HG02973 (cell line): ENCODE results near the gene HOXC6.

Experiments
- ATAC-seq: cut with Tn5 transposase; IDR thresholded peaks from one replicate; pipeline ENCODE4 v1.9.1; 2021; ENCODE audit warnings: moderate library complexity; ENCODE audit not compliant: unreplicated experiment

HOXC6 gene

GRCh38 chr12:53989227-53990113 is 38.8 kb upstream of the HOXC6 start:
- no peak for ATAC-seq

GRCh38 chr12:53990311-53991076 is 37.7 kb upstream of the HOXC6 start:
- no peak for ATAC-seq

GRCh38 chr12:53991077-53991460 is 37.2 kb upstream of the HOXC6 start:
- no peak for ATAC-seq

- no peak for ATAC-seq
Observed at GRCh38 chr12:53992377-53992889, 35.8 kb upstream of the HOXC6 start.

GRCh38 chr12:53993162-53994008 is 34.9 kb upstream of the HOXC6 start:
- ATAC-seq = no peak

- ATAC-seq = no peak
Observed at GRCh38 chr12:53994009-53994263, 34.3 kb upstream of the HOXC6 start.

GRCh38 chr12:53994264-53995001 is 33.8 kb upstream of the HOXC6 start:
- ATAC-seq = no peak

GRCh38 chr12:53995002-53995377 is 33.2 kb upstream of the HOXC6 start:
- no peak for ATAC-seq

GRCh38 chr12:53995378-53996239 is 32.6 kb upstream of the HOXC6 start:
- ATAC-seq = no peak

- no peak for ATAC-seq
Observed at GRCh38 chr12:53996240-53997203, 31.7 kb upstream of the HOXC6 start.

GRCh38 chr12:53997204-53998109 is 30.8 kb upstream of the HOXC6 start:
- ATAC-seq = no peak

- no peak for ATAC-seq
Observed at GRCh38 chr12:53998110-53998899, 29.9 kb upstream of the HOXC6 start.

GRCh38 chr12:53998900-53999236 is 29.4 kb upstream of the HOXC6 start:
- no peak for ATAC-seq

- ATAC-seq = no peak
Observed at GRCh38 chr12:53999559-54000115, 28.6 kb upstream of the HOXC6 start.

GRCh38 chr12:54000116-54001114 is 27.8 kb upstream of the HOXC6 start, which contains the start of gene HOXC9:
TSS of gene HOXC9 (plus strand) at chr12:54000161. CDS start at chr12:54000189, 28 bp downstream.
- no peak for ATAC-seq
